Keratinocyte (primary cell): ENCODE data around the gene PITHD1. TPM values are rescaled to one million over a fixed set of nuclear protein-coding genes. Genes with fewer than 3 reads are reported as not detected.

ENCODE experiments used
- DNase-seq: peaks from one replicate; pipeline ENCODE4 v3.0.0-alpha.2; 2011; ENCODE audit warnings: low read depth, missing footprints, low spot score
- FAIRE-seq: peaks from 2 replicates; lab custom pipeline; 2011; peaks lifted over from hg19 to GRCh38; lab: Jason Lieb, UNC
- H2AFZ ChIP-seq: 2 replicates; pipeline ENCODE4 v1.6.0; 2012; ENCODE audit warnings: low read length, control low read depth, inconsistent platforms; ENCODE audit not compliant: control insufficient read depth
- H3K27ac ChIP-seq: 2 replicates; pipeline ENCODE4 v1.5.1; 2011; ENCODE audit warnings: low read length; ENCODE audit not compliant: control insufficient read depth, insufficient read depth
- H3K27me3 ChIP-seq: 3 replicates; pipeline ENCODE4 v1.6.0; 2011; ENCODE audit warnings: low read length; ENCODE audit not compliant: control insufficient read depth, insufficient read depth; ENCODE audit errors: extremely low read depth
- H3K36me3 ChIP-seq, 2 experiments: 2 replicates in 1 of 2; 3 replicates in 1 of 2; pipeline ENCODE4 v1.5.1; 2011; ENCODE audit warnings: low read length in 2 of 2, mild to moderate bottlenecking in 1 of 2; ENCODE audit not compliant: control insufficient read depth in 2 of 2, insufficient read depth in 2 of 2; ENCODE audit errors: extremely low read depth in 1 of 2
- H3K4me1 ChIP-seq: 3 replicates; pipeline ENCODE4 v1.5.1; 2011; ENCODE audit warnings: low read length; ENCODE audit not compliant: control insufficient read depth, insufficient read depth; ENCODE audit errors: extremely low read depth
- H3K4me2 ChIP-seq: 3 replicates; pipeline ENCODE4 v1.6.0; 2011; ENCODE audit warnings: low read depth, low read length; ENCODE audit not compliant: control insufficient read depth, insufficient read depth; ENCODE audit errors: extremely low read depth
- H3K4me3 ChIP-seq, 3 experiments: fragments of 200-600 bp in 1 of 3; sonication (generic) in 1 of 3; 2 replicates in 2 of 3; 3 replicates in 1 of 3; pipeline ENCODE4 v1.5.1; 2011 to 2016; ENCODE audit warnings: low read length in 3 of 3, mild to moderate bottlenecking in 3 of 3, control low read depth in 2 of 3, inconsistent platforms in 1 of 3, low read depth in 1 of 3, mixed read lengths in 1 of 3, mixed run types in 1 of 3, moderate library complexity in 1 of 3; ENCODE audit not compliant: control insufficient read depth in 2 of 3, insufficient read depth in 2 of 3; ENCODE audit errors: extremely low read depth in 1 of 3
- H3K79me2 ChIP-seq: 2 replicates; pipeline ENCODE4 v1.6.0; 2012; ENCODE audit warnings: low read length; ENCODE audit not compliant: control insufficient read depth, insufficient read depth
- H3K9ac ChIP-seq: 3 replicates; pipeline ENCODE4 v1.6.0; 2011; ENCODE audit warnings: low read length; ENCODE audit not compliant: control insufficient read depth, insufficient read depth; ENCODE audit errors: extremely low read depth
- H3K9me1 ChIP-seq: 3 replicates; pipeline ENCODE4 v1.6.0; 2011; ENCODE audit warnings: low read length; ENCODE audit not compliant: control insufficient read depth, insufficient read depth; ENCODE audit errors: extremely low read depth
- H3K9me3 ChIP-seq: 2 replicates; pipeline ENCODE4 v1.5.1; 2012; ENCODE audit warnings: low read depth, low read length; ENCODE audit not compliant: control insufficient read depth
- H4K20me1 ChIP-seq: 3 replicates; pipeline ENCODE4 v1.6.0; 2011; ENCODE audit warnings: low read length; ENCODE audit not compliant: control insufficient read depth, insufficient read depth; ENCODE audit errors: extremely low read depth
- CTCF ChIP-seq, 3 experiments: IDR thresholded peaks in 1 of 3; conservative IDR thresholded peaks in 1 of 3; optimal IDR thresholded peaks in 1 of 3; 2 replicates in 2 of 3; 3 replicates in 1 of 3; pipeline versions ENCODE3 to v1.5.1; 2011; ENCODE audit warnings: low read length in 3 of 3, mild to moderate bottlenecking in 3 of 3, moderate library complexity in 2 of 3, control low read depth in 1 of 3, inconsistent platforms in 1 of 3; ENCODE audit not compliant: insufficient read depth in 2 of 3; ENCODE audit errors: extremely low read depth in 1 of 3
- EZH2 ChIP-seq: IDR thresholded peaks from one replicate; pipeline ENCODE4 v1.6.1; 2012; ENCODE audit warnings: inconsistent platforms, mild to moderate bottlenecking, low read length, moderate library complexity
- dilution Hi-C: fragments of 300-500 bp; cut with MboI; formaldehyde crosslinking; loops from one replicate; pipeline ENCODE4 v1.7.0; 2020; ENCODE audit warnings: low sequenced_read_pairs; ENCODE audit not compliant: extremely low pct_ligation_motif_present
- polyA plus RNA-seq, 5 experiments: library from polyadenylated mRNA; depleted of rRNA in 3 of 5; stranded (reverse) in 3 of 5; stranded (forward) in 1 of 5; unstranded in 1 of 5; fragments of >200 nt; gene quantifications; 1 replicate in 1 of 5; 2 replicates in 3 of 5; 3 replicates in 1 of 5; pipeline versions ENCODE4 v1.2.1 to v1.2.3, GENCODE V29; 2011 to 2012; ENCODE audit warnings: missing spikeins in 2 of 5, low read depth in 1 of 5, low replicate concordance in 1 of 5

The PITHD1 gene
- polyA plus RNA-seq, 1 donor (not counting 4 experiments of a cell fraction or from before 2014, with no cell fraction given) = 59.4 TPM

GRCh38 chr1:23804183-23804835 is 26.1 kb downstream of the PITHD1 start:
- Histone ChIP-seq H3K9me1 (no peaks in the 10 kb centered on the region), H3K4me3 (no peak overlapping the region), H3K9me3 (no peaks in the 10 kb centered on the region), H3K9ac (no peak overlapping the region), H3K27ac (no peak overlapping the region), H3K36me3 (peaks cover 0 to 6% of the 10 kb centered on the region in 2 experiments), H4K20me1 (no peaks in the 10 kb centered on the region), H3K4me1 (peaks cover 6% of the 10 kb centered on the region), H2AFZ (no peak overlapping the region), H3K4me2 (no peak overlapping the region), H3K79me2 (peaks cover 1% of the 10 kb centered on the region), H3K27me3 (no peaks in the 10 kb centered on the region)
- DNase-seq (no peak), FAIRE-seq (no peak)
- dilution Hi-C loops = no loop called here
- TF ChIP-seq EZH2 (no peak), CTCF (optimal IDR thresholded peaks at IDR 0.05 in 1 of 3, IDR thresholded peaks at IDR 0.05 in 1 of 3, conservative IDR thresholded peaks at IDR 0.05 in 1 of 3; ENCODE audit: extremely low read depth in 1 of 3, insufficient read depth in 2 of 3, low read length in 3 of 3) (no peak)

- dilution Hi-C loops = no loop called here
- H3K4me2 ChIP-seq = no peak overlapping the region
These were observed 26.8 kb downstream of the PITHD1 start for GRCh38 chr1:23805025-23805424.

More at GRCh38 chr1:23805025-23805424, 26.8 kb downstream of the PITHD1 start:
- no peak overlapping the region for H3K4me3 ChIP-seq
- H3K4me1 ChIP-seq = peaks cover 3% of the 10 kb centered on the region
- no peak overlapping the region for H3K9ac ChIP-seq
- peaks cover 0 to 6% of the 10 kb centered on the region in 2 experiments for H3K36me3 ChIP-seq
- no peak overlapping the region for H3K27ac ChIP-seq
- FAIRE-seq = no peak
- TF ChIP-seq EZH2 (no peak), CTCF (optimal IDR thresholded peaks at IDR 0.05 in 1 of 3, IDR thresholded peaks at IDR 0.05 in 1 of 3, conservative IDR thresholded peaks at IDR 0.05 in 1 of 3; ENCODE audit: extremely low read depth in 1 of 3, insufficient read depth in 2 of 3, low read length in 3 of 3) (no peak)
- DNase-seq = no peak
- no peaks in the 10 kb centered on the region for H3K9me1 ChIP-seq
- no peaks in the 10 kb centered on the region for H4K20me1 ChIP-seq
- H3K9me3 ChIP-seq = no peaks in the 10 kb centered on the region
- no peaks in the 10 kb centered on the region for H3K27me3 ChIP-seq
- no peak overlapping the region for H2AFZ ChIP-seq
- H3K79me2 ChIP-seq = peaks cover 1% of the 10 kb centered on the region
